Colonic mucosa (tissue), 4 donors: ENCODE data around the gene MAG. TPM values are rescaled to one million over a fixed set of nuclear protein-coding genes. Genes with fewer than 3 reads are reported as not detected.

Experiments
- DNase-seq: peaks from one replicate; pipeline ENCODE4 v3.0.0-alpha.2; 2020
- H3K27ac ChIP-seq: fragments of 200-600 bp; one replicate; pipeline ENCODE4 v1.8.0; 2021
- H3K27me3 ChIP-seq: fragments of 200-600 bp; one replicate; pipeline ENCODE4 v1.8.0; 2021
- H3K36me3 ChIP-seq: fragments of 200-600 bp; one replicate; pipeline ENCODE4 v1.8.0; 2021
- H3K4me1 ChIP-seq: fragments of 200-600 bp; one replicate; pipeline ENCODE4 v1.8.0; 2021; ENCODE audit warnings: mild to moderate bottlenecking
- H3K4me3 ChIP-seq: fragments of 200-600 bp; one replicate; pipeline ENCODE4 v1.8.0; 2021
- H3K9ac ChIP-seq, 2 donors: one replicate each; pipeline ENCODE4 v1.7.0; 2013; ENCODE audit warnings: control low read depth in 2 of 2, low read depth in 2 of 2, low read length in 2 of 2
- H3K9me3 ChIP-seq: fragments of 200-600 bp; one replicate; pipeline ENCODE4 v1.8.0; 2021
- CTCF ChIP-seq: fragments of 200-600 bp; IDR thresholded peaks from one replicate; pipeline ENCODE4 v1.8.0; 2022; ENCODE audit warnings: antibody characterized with exemption, mild to moderate bottlenecking
- intact Hi-C: fragments of 100-400 bp; cut with DNase I; formaldehyde crosslinking; loops from one replicate; pipeline ENCODE4 v1.14.1; 2022
- total RNA-seq, 2 donors: library from RNA; stranded (reverse); fragmentation: NEBNext Ultra II Directional in 1 of 2; extraction: Animal tissue kit (Norgen Biotek cat#: 25700) in 1 of 2; gene quantifications; one replicate each; pipeline ENCODE4 v1.2.1, GENCODE V29; 2021
- donor health status: healthy.
- donor health status: DM: no; HTN: no; CAD: no.
- donor health status: DM: no; HTN: no; CAD: no.

The MAG gene
- total RNA-seq, 2 donors from 2014 or later, result not detected

GRCh38 chr19:35308910-35309309 lies 16.9 kb downstream of the MAG start:
- Histone ChIP-seq H3K27me3 (no peaks in the 10 kb centered on the region), H3K36me3 (no peaks in the 10 kb centered on the region), H3K9me3 (no peaks in the 10 kb centered on the region), H3K27ac (no peak overlapping the region), H3K4me1 (no peaks in the 10 kb centered on the region), H3K4me3 (no peak overlapping the region), H3K9ac (no peak overlapping the region)
- intact Hi-C loops, result no loop called here
- DNase-seq, result no peak
- TF ChIP-seq CTCF, result no peak

- DNase-seq, result no peak
- Histone ChIP-seq H3K4me1 (no peaks in the 10 kb centered on the region), H3K9me3 (no peaks in the 10 kb centered on the region), H3K4me3 (no peak overlapping the region), H3K27me3 (no peaks in the 10 kb centered on the region), H3K36me3 (no peaks in the 10 kb centered on the region), H3K9ac (no peak overlapping the region), H3K27ac (no peak overlapping the region)
- intact Hi-C loops, result no loop called here
- TF ChIP-seq CTCF, result no peak
Observed at GRCh38 chr19:35309481-35310279, 17.7 kb downstream of the MAG start.

GRCh38 chr19:35310331-35310730 lies 18.4 kb downstream of the MAG start:
- no peaks in the 10 kb centered on the region for H3K27me3 ChIP-seq
- no peak overlapping the region for H3K27ac ChIP-seq
- no peaks in the 10 kb centered on the region for H3K4me1 ChIP-seq
- no peak for TF ChIP-seq CTCF
- H3K9ac ChIP-seq, result no peak overlapping the region
- no peak for DNase-seq
- intact Hi-C loops, result no loop called here
- H3K9me3 ChIP-seq, result no peaks in the 10 kb centered on the region
- H3K4me3 ChIP-seq, result no peak overlapping the region
- H3K36me3 ChIP-seq, result no peaks in the 10 kb centered on the region

GRCh38 chr19:35310811-35311465 lies 19.0 kb downstream of the MAG start:
- no peaks in the 10 kb centered on the region for H3K4me1 ChIP-seq
- no peaks in the 10 kb centered on the region for H3K9me3 ChIP-seq
- H3K36me3 ChIP-seq, result no peaks in the 10 kb centered on the region
- H3K27me3 ChIP-seq, result no peaks in the 10 kb centered on the region
- H3K4me3 ChIP-seq, result no peak overlapping the region
- TF ChIP-seq CTCF, result no peak
- intact Hi-C loops, result no loop called here
- no peak overlapping the region for H3K9ac ChIP-seq
- DNase-seq, result no peak
- no peak overlapping the region for H3K27ac ChIP-seq

GRCh38 chr19:35311901-35312665 lies 20.1 kb downstream of the MAG start:
- no peak overlapping the region for H3K27ac ChIP-seq
- no peaks in the 10 kb centered on the region for H3K36me3 ChIP-seq
- no peak overlapping the region for H3K4me3 ChIP-seq
- no peaks in the 10 kb centered on the region for H3K27me3 ChIP-seq
- H3K9me3 ChIP-seq, result no peaks in the 10 kb centered on the region
- no peak for DNase-seq
- no peaks in the 10 kb centered on the region for H3K4me1 ChIP-seq
- no peak overlapping the region for H3K9ac ChIP-seq
- intact Hi-C loops, result no loop called here
- no peak for TF ChIP-seq CTCF
